ENCODE results near the gene TGIF1. TPM values are rescaled to one million over a fixed set of nuclear protein-coding genes. Genes with fewer than 3 reads are reported as not detected.

TGIF1 gene
- total and polyA plus RNA-seq, 9 of the 15 experiments (the other 6 are each of a cell fraction or from before 2014, with no cell fraction given), result 16.1 to 77.7 (median 44.6) TPM

DNA sequence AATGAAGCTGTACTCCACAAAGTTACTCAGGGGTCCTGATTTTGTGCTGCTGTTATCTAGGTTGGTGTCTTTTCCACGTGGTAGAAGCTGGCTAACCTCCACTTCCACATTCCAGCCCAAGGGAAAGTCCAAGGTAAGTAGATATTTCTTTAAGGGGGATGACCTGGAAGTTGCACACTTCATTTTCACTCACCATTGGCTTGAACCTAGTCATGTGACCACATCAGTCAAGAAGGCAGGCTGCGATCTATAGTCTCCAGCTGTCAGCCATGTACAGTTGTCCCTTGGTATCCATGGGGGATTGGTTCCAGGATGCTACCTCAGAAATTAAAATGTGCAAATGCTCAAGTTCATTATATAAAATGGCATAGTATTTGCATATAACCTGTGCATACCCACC, 31.9 kb upstream of the TGIF1 start:
- H3K27ac ChIP-seq (ENCODE audit: extremely low read depth, low read depth, low read length), result no peak overlapping the region
- CTCF ChIA-PET (ENCODE audit: low intra/inter-chr PET ratio), result no interaction called here
- no peak for FAIRE-seq
- H3K79me2 ChIP-seq (ENCODE audit: control insufficient read depth, insufficient read depth, low read length), result no peaks in the 10 kb centered on the region
- in situ Hi-C loops (cut with MboI) (no loop called here), intact Hi-C loops (cut with micrococcal nuclease) (no loop called here)
- H3K9me1 ChIP-seq (ENCODE audit: control insufficient read depth, insufficient read depth, low read length), result no peaks in the 10 kb centered on the region
- 44% methylated on average over 2 of the region's 2 CpGs for WGBS (ENCODE audit: insufficient coverage, low coverage, missing lambda C conversion rate)
- no peaks in the 10 kb centered on the region for H3K27me3 ChIP-seq (ENCODE audit: control insufficient read depth in 2 of 2, insufficient read depth in 2 of 2, low read length in 2 of 2)
- H4K20me1 ChIP-seq (replicated peaks; ENCODE audit: control insufficient read depth, insufficient read depth, low read length), result no peaks in the 10 kb centered on the region
- H3K4me1 ChIP-seq (replicated peaks in 1 of 2; ENCODE audit: control insufficient read depth in 2 of 2, insufficient read depth in 2 of 2, low read length in 2 of 2), result peaks cover 3% of the 10 kb centered on the region in 2 experiments; a peak in 2 of 5 replicates
- no peak overlapping the region for H3K4me3 ChIP-seq
- H2AFZ ChIP-seq (ENCODE audit: low read depth, low read length), result peak overlapping the region; percentile 62; the same call in 1 of the 2 replicates
- H3K9ac ChIP-seq (ENCODE audit: insufficient read depth in 1 of 2, low read depth in 2 of 2, low read length in 2 of 2), result no peak overlapping the region
- 0 out of 2 replicates have a peak, but pooled peaks cover 7% of the 10 kb centered on the region for H3K9me3 ChIP-seq (replicated peaks; ENCODE audit: control insufficient read depth, insufficient read depth, low read depth, low read length)
- no peaks in the 10 kb centered on the region for H3K36me3 ChIP-seq (ENCODE audit: control insufficient read depth, insufficient read depth, low read length)
- no TSS peak for BruUV-seq (replicated peaks)
- POLR2A ChIA-PET, result no interaction called here
- DNase-seq (ENCODE audit: extremely low read depth in 1 of 4, low spot score in 3 of 4), result peak in 1 of 4 experiments; percentile 23
- ATAC-seq, result peak; percentile 21; the same call in 1 of the 3 replicates
- no peak overlapping the region for H3K4me2 ChIP-seq (ENCODE audit: insufficient read depth, low read length)
- TF ChIP-seq NR2C2 (CRISPR knock-in tag; IDR thresholded peaks at IDR 0.05), result no peak
- TF ChIP-seq NR2C2 (tag; IDR thresholded peaks at IDR 0.05), result no peak
- TF ChIP-seq CHD4 (IDR thresholded peaks at IDR 0.05; ENCODE audit: insufficient read depth, insufficient replicate concordance, low read depth, low read length, poor library complexity, severe bottlenecking), result no peak
- peak; percentile 88 for TF ChIP-seq TFE3 (CRISPR knock-in tag; IDR thresholded peaks at IDR 0.05)
- no peak for TF ChIP-seq MTA2 (IDR thresholded peaks at IDR 0.05; ENCODE audit: low read depth)
- TF ChIP-seq TOE1 (IDR thresholded peaks at IDR 0.05; ENCODE audit: borderline replicate concordance), result peak; percentile 79; the same call in 1 of the 2 replicates
- TF ChIP-seq TOE1 (CRISPR knock-in tag; IDR thresholded peaks at IDR 0.05; ENCODE audit: borderline replicate concordance, low read depth), result no peak
- no peak for TF ChIP-seq CTBP1 (IDR thresholded peaks at IDR 0.05; ENCODE audit: borderline replicate concordance)
- TF ChIP-seq, protein P1, sequence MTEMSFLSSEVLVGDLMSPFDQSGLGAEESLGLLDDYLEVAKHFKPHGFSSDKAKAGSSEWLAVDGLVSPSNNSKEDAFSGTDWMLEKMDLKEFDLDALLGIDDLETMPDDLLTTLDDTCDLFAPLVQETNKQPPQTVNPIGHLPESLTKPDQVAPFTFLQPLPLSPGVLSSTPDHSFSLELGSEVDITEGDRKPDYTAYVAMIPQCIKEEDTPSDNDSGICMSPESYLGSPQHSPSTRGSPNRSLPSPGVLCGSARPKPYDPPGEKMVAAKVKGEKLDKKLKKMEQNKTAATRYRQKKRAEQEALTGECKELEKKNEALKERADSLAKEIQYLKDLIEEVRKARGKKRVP (CRISPR knock-in tag; IDR thresholded peaks at IDR 0.05), result no peak
- no peak for TF ChIP-seq CBX1 (IDR thresholded peaks at IDR 0.05; ENCODE audit: low read depth)
- no peak for TF ChIP-seq CC2D1A (IDR thresholded peaks at IDR 0.05)
- TF ChIP-seq HDAC1 (IDR thresholded peaks at IDR 0.05), result no peak
- TF ChIP-seq USF1 (CRISPR knock-in tag; IDR thresholded peaks at IDR 0.05), result peak; percentile 41; the same call in 1 of the 2 replicates
- no peak for TF ChIP-seq NUFIP1 (IDR thresholded peaks at IDR 0.05; ENCODE audit: partially characterized antibody)
- TF ChIP-seq TAF1 (IDR thresholded peaks at IDR 0.05; ENCODE audit: control insufficient read depth, extremely low read depth, insufficient read depth, low read length, severe bottlenecking), result no peak
- TF ChIP-seq ZNF436 (CRISPR knock-in tag; IDR thresholded peaks at IDR 0.05), result no peak
- no peak for TF ChIP-seq TEAD4 (IDR thresholded peaks at IDR 0.05; ENCODE audit: low read length)
- TF ChIP-seq TEAD4 (CRISPR knock-in tag; IDR thresholded peaks at IDR 0.05; ENCODE audit: borderline replicate concordance), result no peak
- no peak for TF ChIP-seq FOXP1 (CRISPR knock-in tag; IDR thresholded peaks at IDR 0.05)
- TF ChIP-seq LARP7 (IDR thresholded peaks at IDR 0.05), result no peak
- no peak for TF ChIP-seq SIN3A (IDR thresholded peaks at IDR 0.05; ENCODE audit: borderline replicate concordance in 2 of 2, control insufficient read depth in 1 of 2, low read depth in 2 of 2, low read length in 2 of 2)
- no peak for TF ChIP-seq RBM22 (IDR thresholded peaks at IDR 0.05; ENCODE audit: low read depth, low read length, poor library complexity, severe bottlenecking)

All from K562 (cell line).